ENCODE measurements around the gene CCL3. TPM values are rescaled to one million over a fixed set of nuclear protein-coding genes. Genes with fewer than 3 reads are reported as not detected.

CCL3 gene
- polyA plus RNA-seq, 1 donor from 2014 or later = not detected

GRCh38 chr17:36127911-36128310 is 38.0 kb upstream of the CCL3 start:
- Histone ChIP-seq H4K20me1 (ENCODE audit: insufficient read depth) (no peaks in the 10 kb centered on the region), H3K4me3 (ENCODE audit: low read length) (no peak overlapping the region), H3K4me2 (ENCODE audit: low read length) (no peak overlapping the region), H3K79me2 (replicated peaks; ENCODE audit: insufficient read depth, low read length) (no peaks in the 10 kb centered on the region), H3F3A (ENCODE audit: insufficient read depth, low read length, poor library complexity, severe bottlenecking) (no peaks in the 10 kb centered on the region), H3K27ac (ENCODE audit: low read length) (no peak overlapping the region), H3K27me3 (ENCODE audit: insufficient read depth, low read depth, low read length) (no peaks in the 10 kb centered on the region), H3K9me2 (ENCODE audit: insufficient read depth, low read length) (no peaks in the 10 kb centered on the region), H3K9ac (ENCODE audit: low read length) (no peak overlapping the region), H3K36me3 (ENCODE audit: insufficient read depth, low read length) (no peaks in the 10 kb centered on the region), H3K9me3 (ENCODE audit: low read length) (no peaks in the 10 kb centered on the region), H2AFZ (ENCODE audit: low read depth, low read length) (no peak overlapping the region)
- TF ChIP-seq CTCF (IDR thresholded peaks at IDR 0.05; ENCODE audit: poor library complexity, severe bottlenecking) (no peak), MXI1 (conservative IDR thresholded peaks at IDR 0.05; ENCODE audit: poor library complexity, severe bottlenecking) (no peak), EZH2 (IDR thresholded peaks at IDR 0.05; ENCODE audit: borderline replicate concordance, insufficient read depth, low read length, poor library complexity, severe bottlenecking) (no peak), RAD21 (conservative IDR thresholded peaks at IDR 0.05) (no peak), EP300 (conservative IDR thresholded peaks at IDR 0.05; ENCODE audit: poor library complexity, severe bottlenecking) (no peak)

- Histone ChIP-seq H3K36me3 (ENCODE audit: insufficient read depth, low read length) (no peaks in the 10 kb centered on the region), H3K27ac (ENCODE audit: low read length) (no peak overlapping the region), H3F3A (ENCODE audit: insufficient read depth, low read length, poor library complexity, severe bottlenecking) (no peaks in the 10 kb centered on the region), H3K4me2 (ENCODE audit: low read length) (no peak overlapping the region), H4K20me1 (ENCODE audit: insufficient read depth) (no peaks in the 10 kb centered on the region), H3K27me3 (ENCODE audit: insufficient read depth, low read depth, low read length) (no peaks in the 10 kb centered on the region), H3K79me2 (replicated peaks; ENCODE audit: insufficient read depth, low read length) (no peaks in the 10 kb centered on the region), H2AFZ (ENCODE audit: low read depth, low read length) (no peak overlapping the region), H3K4me3 (ENCODE audit: low read length) (no peak overlapping the region), H3K9me2 (ENCODE audit: insufficient read depth, low read length) (no peaks in the 10 kb centered on the region), H3K9me3 (ENCODE audit: low read length) (no peaks in the 10 kb centered on the region), H3K9ac (ENCODE audit: low read length) (no peak overlapping the region)
- TF ChIP-seq CTCF (IDR thresholded peaks at IDR 0.05; ENCODE audit: poor library complexity, severe bottlenecking) (no peak), EP300 (conservative IDR thresholded peaks at IDR 0.05; ENCODE audit: poor library complexity, severe bottlenecking) (no peak), EZH2 (IDR thresholded peaks at IDR 0.05; ENCODE audit: borderline replicate concordance, insufficient read depth, low read length, poor library complexity, severe bottlenecking) (no peak), POLR2AphosphoS5 (IDR thresholded peaks at IDR 0.05) (no peak), TAF1 (IDR thresholded peaks at IDR 0.05; ENCODE audit: low read depth) (no peak), MXI1 (conservative IDR thresholded peaks at IDR 0.05; ENCODE audit: poor library complexity, severe bottlenecking) (no peak), REST (IDR thresholded peaks at IDR 0.05; ENCODE audit: borderline replicate concordance) (no peak), SMC3 (conservative IDR thresholded peaks at IDR 0.05; ENCODE audit: poor library complexity) (no peak), RAD21 (conservative IDR thresholded peaks at IDR 0.05) (no peak)
Observed at GRCh38 chr17:36127199-36127893, 37.4 kb upstream of the CCL3 start.

Data from neural cell (in vitro differentiated cells).